Heart right ventricle (tissue), 16 donors: ENCODE data around the gene RENBP. TPM values are rescaled to one million over a fixed set of nuclear protein-coding genes. Genes with fewer than 3 reads are reported as not detected.
A peak's percentile ranks its signal among the peaks of the same experiment; 100 is the strongest.

Experiments
- ATAC-seq, 8 donors: fragments of 200-7000 bp; cut with Tn5 transposase; one replicate each; pipeline ENCODE4 v1.9.1; 2020; ENCODE audit warnings: mild to moderate bottlenecking in 8 of 8, moderate library complexity in 8 of 8, moderate number of reproducible peaks in 1 of 8
- DNase-seq, 2 donors: peaks; one replicate each; pipeline ENCODE4 v3.0.0-alpha.2; 2020
- H3K27ac ChIP-seq, 10 donors: fragments of 200-600 bp; sonication (generic) in 2 of 10; one replicate each; pipeline versions ENCODE4 v1.5.0 to v1.8.0; 2020 to 2022; ENCODE audit warnings: mild to moderate bottlenecking in 3 of 10
- H3K27me3 ChIP-seq, 7 donors: fragments of 200-600 bp; one replicate each; pipeline ENCODE4 v1.8.0; 2021 to 2022; ENCODE audit warnings: mild to moderate bottlenecking in 2 of 7
- H3K36me3 ChIP-seq, 9 donors: fragments of 200-600 bp; sonication (generic) in 1 of 9; one replicate each; pipeline versions ENCODE4 v1.5.0 to v1.8.0; 2020 to 2022; ENCODE audit warnings: mild to moderate bottlenecking in 2 of 9
- H3K4me1 ChIP-seq, 9 donors: fragments of 200-600 bp; sonication (generic) in 1 of 9; one replicate each; pipeline versions ENCODE4 v1.5.0 to v1.8.0; 2020 to 2022; ENCODE audit warnings: mild to moderate bottlenecking in 4 of 9
- H3K4me3 ChIP-seq, 10 donors: fragments of 200-600 bp; sonication (generic) in 2 of 10; one replicate each; pipeline versions ENCODE4 v1.5.0 to v1.8.0; 2020 to 2022; ENCODE audit warnings: mild to moderate bottlenecking in 7 of 10, moderate library complexity in 2 of 10
- H3K9me3 ChIP-seq, 11 donors: fragments of 200-600 bp in 10 of 11; sonication (generic) in 2 of 11; one replicate each; pipeline versions ENCODE4 v1.5.0 to v1.8.0; 2013 to 2022; ENCODE audit warnings: mild to moderate bottlenecking in 2 of 11, control low read depth in 1 of 11, moderate library complexity in 1 of 11
- CTCF ChIP-seq, 9 donors: fragments of 200-600 bp; sonication (generic) in 2 of 9; IDR thresholded peaks; one replicate each; pipeline versions ENCODE4 v1.5.0 to v1.8.0; 2021 to 2022; ENCODE audit warnings: antibody characterized with exemption in 9 of 9, mild to moderate bottlenecking in 5 of 9, moderate library complexity in 1 of 9
- WGBS, 2 donors: extraction: QIAGEN DNeasy Blood & Tissue Kit; methylation state at CpG; one replicate each; pipeline ENCODE4 v1.1.7; 2013; ENCODE audit warnings: inconsistent platforms in 1 of 2; 5-methylcytosine and 5-hydroxymethylcytosine counted together
- intact Hi-C, 10 donors: fragments of 100-400 bp; cut with DNase I; formaldehyde crosslinking; loops; one replicate each; pipeline versions ENCODE4 v1.11.1 to v1.14.2; 2022
- polyA plus RNA-seq, 2 donors: library from polyadenylated mRNA; stranded (reverse); fragments of 200-250 nt; gene quantifications; one replicate each; pipeline ENCODE4 v1.2.3, GENCODE V29; 2013
- total RNA-seq, 10 donors: library from RNA; stranded (reverse); fragmentation: NEBNext Ultra II Directional in 3 of 10; extraction: Animal tissue kit (Norgen Biotek cat#: 25700) in 3 of 10; gene quantifications; one replicate each; pipeline versions ENCODE4 v1.2.1 to v1.2.4, GENCODE V29; 2021 to 2023
- donor health status: Arrhythmogenic right ventricular cardiomyopathy.
- donor health status: ischemic (EF 13 %, LVEDD 7.1; RV severe dilation, severe dysfunction).
- donor health status: healthy with polysubstance abuse.
- donor health status: DM: no; HTN: yes; CAD: no.
- donor health status: DM: no; HTN: no; CAD: no.
- donor health status: ischemic (EF 25% LVEDD 6.9; RV normal size, moderate dysfunction).
- donor health status: ischemic (EF 25% LVEDD 5.7; RV mildly dilated, moderate dysfunction).
- donor health status: healthy.
- donor health status: DM: yes; HTN: yes; CAD: no.
- donor health status: Ischemic cardiomyopathy.
- donor health status: ischemic (EF 35%, LVEDD 5.7; RV mildly dilated, moderate dysfunction).
- donor health status: nonischemic (EF 11% LVEDD 7.7; RV severe dilation, severe dysfunction).
- donor health status: DM: yes; HTN: yes; CAD: no.
- donor health status: PGD.
- donor health status: ischemic (EF 29% LVEDD 5.4; RV normal size, mild dysfunction).
- donor health status: nonischemic (EF 23%, LVEDD 6.1; RV moderate dilation, normal function).

The RENBP gene
- total and polyA plus RNA-seq, 12 donors = 6.0 to 17.0 (median 9.6) TPM

GRCh38 chrX:153925739-153926551, 18.5 kb downstream of the RENBP start, which contains the start of gene ARHGAP4:
ARHGAP4 (minus strand) TSS chrX:153926264; CDS start chrX:153926202, 62 bp downstream.
- no peak for DNase-seq
- intact Hi-C loops = loop anchor here in 4 of 10 donors (10.0 kb wide), 2 partner anchors 111 to 131 kb away; partner anchors contain the start of genes IDH3G (in 3 of the 4) and SSR4 (in 3 of the 4)
- Histone ChIP-seq H3K27ac (peak within 1 kb of the TSS; percentile 94 to 99 (median 97)), H3K36me3 (peaks cover 0 to 19% (median 0%) of the 10 kb centered on the region in 9 donors), H3K4me3 (peak within 1 kb of the TSS in 8 of 10 donors; percentile 51 to 71 (median 61)), H3K27me3 (peaks cover 0 to 54% (median 0%) of the 10 kb centered on the region in 7 donors), H3K4me1 (peaks cover 0 to 81% (median 57%) of the 10 kb centered on the region in 9 donors), H3K9me3 (no peaks in the 10 kb centered on the region)
- WGBS, 2 donors = 14 to 30% methylated on average over 14 to 49 of the region's 59 CpGs
- no peak for TF ChIP-seq CTCF (IDR thresholded peaks at IDR 0.05)
- no peak for ATAC-seq

GRCh38 chrX:153925387-153925738, 19.1 kb downstream of the RENBP start:
- H3K36me3 ChIP-seq = peaks cover 0 to 13% (median 0%) of the 10 kb centered on the region in 9 donors
- H3K9me3 ChIP-seq = no peaks in the 10 kb centered on the region
- peak overlapping the region in 7 of 10 donors; percentile 11 to 71 (median 37) for H3K4me3 ChIP-seq
- intact Hi-C loops = loop anchor here in 4 of 10 donors (10.0 kb wide), 2 partner anchors 111 to 131 kb away; partner anchors contain the start of genes IDH3G (in 3 of the 4) and SSR4 (in 3 of the 4)
- 83 to 93% methylated on average over 4 of the region's 4 CpGs for WGBS, 2 donors
- peak overlapping the region; percentile 50 to 99 (median 97) for H3K27ac ChIP-seq
- H3K4me1 ChIP-seq = peaks cover 0 to 84% (median 57%) of the 10 kb centered on the region in 9 donors
- no peak for DNase-seq
- no peak for ATAC-seq
- TF ChIP-seq CTCF (IDR thresholded peaks at IDR 0.05) = no peak
- peaks cover 0 to 60% (median 0%) of the 10 kb centered on the region in 7 donors for H3K27me3 ChIP-seq

- Histone ChIP-seq H3K4me1 (peaks cover 0 to 78% (median 51%) of the 10 kb centered on the region in 9 donors), H3K36me3 (peaks cover 0 to 5% (median 0%) of the 10 kb centered on the region in 9 donors), H3K9me3 (no peaks in the 10 kb centered on the region), H3K27me3 (peaks cover 0 to 71% (median 0%) of the 10 kb centered on the region in 7 donors), H3K27ac (peak overlapping the region in 9 of 10 donors; percentile 28 to 99 (median 96)), H3K4me3 (peak overlapping the region in 5 of 10 donors; percentile 8 to 71 (median 20))
- TF ChIP-seq CTCF (IDR thresholded peaks at IDR 0.05) = peak in 8 of 9 donors; percentile 9 to 47 (median 28)
- ATAC-seq (peak in 3 of 8 donors; percentile 10 to 16 (median 13)), DNase-seq (no peak)
- 15 to 16% methylated on average over 14 of the region's 14 CpGs for WGBS, 2 donors
- intact Hi-C loops = loop anchor here in 4 of 10 donors (10.0 kb wide), 2 partner anchors 110 to 130 kb away; partner anchors contain the start of genes IDH3G (in 3 of the 4) and SSR4 (in 3 of the 4)
Measured at GRCh38 chrX:153924149-153924861, 20.1 kb downstream of the RENBP start.
